CD4-positive, alpha-beta T cell treated with Interleukin-6 at 100 ng/mL for 8 hours (primary cell): Measurements from ENCODE around the gene MYO5B.
"Not testable (repeated sequence)": the region's sequence is repeated elsewhere in the genome, so short reads cannot be mapped to it uniquely, and the experiment has no call there.

Experiments
- DNase-seq: peaks from one replicate; pipeline ENCODE4 v3.0.0-alpha.2; 2020; ENCODE audit warnings: mixed read lengths, low spot score

Gene MYO5B

GRCh38 chr18:49833814-49834213 lies 361.1 kb downstream of the MYO5B start:
- no peak for DNase-seq

DNA sequence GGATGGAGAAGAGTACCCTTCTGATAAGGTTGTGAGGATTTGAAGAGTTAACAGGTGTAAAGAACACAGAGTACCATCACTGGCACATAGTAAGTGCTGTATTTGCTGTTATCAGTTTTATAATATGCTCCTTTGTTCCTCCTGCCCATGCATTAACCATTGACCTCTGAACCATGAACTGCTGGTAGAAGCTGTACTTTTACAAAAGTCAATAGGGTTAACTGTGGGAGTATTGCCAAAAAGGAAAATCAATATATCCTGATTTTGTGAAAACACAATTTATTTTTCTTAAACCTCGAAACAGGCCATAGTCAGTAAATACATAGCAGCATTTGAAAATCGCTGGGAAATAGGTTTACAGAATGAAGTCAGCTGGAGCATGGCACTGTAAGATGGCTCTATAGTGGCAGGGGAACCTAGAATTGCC lies 362.7 kb downstream of the MYO5B start:
- DNase-seq = no peak

DNA sequence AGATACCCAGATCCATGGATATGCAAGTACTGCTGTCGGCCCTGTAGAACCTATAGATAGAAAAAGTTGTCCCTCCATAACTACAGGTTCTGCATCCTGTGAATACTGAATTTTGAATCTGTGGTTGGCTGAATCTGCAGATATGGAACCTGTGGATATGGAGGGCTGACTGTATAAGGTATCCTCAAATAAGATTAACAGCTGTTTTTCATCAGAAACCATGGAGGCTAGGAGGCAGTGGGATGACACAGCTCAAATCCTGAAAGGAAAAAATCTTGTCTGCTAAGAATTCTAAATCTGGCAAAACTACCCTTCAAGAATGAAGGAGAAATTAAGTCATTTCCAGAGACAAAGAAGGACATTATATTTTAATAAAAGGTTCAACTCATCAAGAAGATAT lies 367.0 kb downstream of the MYO5B start:
- DNase-seq = no peak

GRCh38 chr18:49819823-49820671 lies 374.9 kb downstream of the MYO5B start:
- DNase-seq = peak; percentile 72

GRCh38 chr18:49819071-49819662 lies 375.8 kb downstream of the MYO5B start:
- no peak for DNase-seq

DNA sequence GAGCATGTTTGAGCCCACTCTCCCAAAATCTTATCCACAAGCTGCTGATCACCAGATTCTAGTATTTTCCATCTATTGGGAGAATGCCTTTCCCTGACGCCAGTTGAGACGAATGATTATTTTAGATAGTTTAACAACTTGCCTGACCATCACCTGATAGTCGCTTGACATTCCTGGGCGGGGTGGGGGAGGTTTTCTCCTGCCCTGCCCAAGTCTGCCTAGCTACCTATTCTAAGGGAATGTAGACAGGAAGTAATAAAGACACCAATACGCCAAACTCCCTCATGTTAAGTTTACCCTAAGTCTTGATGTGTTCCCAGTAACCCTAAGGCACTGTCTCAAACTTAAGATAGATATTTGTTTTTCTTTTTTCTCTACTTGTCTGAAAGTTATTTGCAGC lies 377.0 kb downstream of the MYO5B start:
- no peak for DNase-seq

- no peak for DNase-seq
Observed at GRCh38 chr18:49815927-49816326, 379.0 kb downstream of the MYO5B start.

- DNase-seq = peak; percentile 27
Observed at GRCh38 chr18:49814147-49814499, 380.8 kb downstream of the MYO5B start.

DNA sequence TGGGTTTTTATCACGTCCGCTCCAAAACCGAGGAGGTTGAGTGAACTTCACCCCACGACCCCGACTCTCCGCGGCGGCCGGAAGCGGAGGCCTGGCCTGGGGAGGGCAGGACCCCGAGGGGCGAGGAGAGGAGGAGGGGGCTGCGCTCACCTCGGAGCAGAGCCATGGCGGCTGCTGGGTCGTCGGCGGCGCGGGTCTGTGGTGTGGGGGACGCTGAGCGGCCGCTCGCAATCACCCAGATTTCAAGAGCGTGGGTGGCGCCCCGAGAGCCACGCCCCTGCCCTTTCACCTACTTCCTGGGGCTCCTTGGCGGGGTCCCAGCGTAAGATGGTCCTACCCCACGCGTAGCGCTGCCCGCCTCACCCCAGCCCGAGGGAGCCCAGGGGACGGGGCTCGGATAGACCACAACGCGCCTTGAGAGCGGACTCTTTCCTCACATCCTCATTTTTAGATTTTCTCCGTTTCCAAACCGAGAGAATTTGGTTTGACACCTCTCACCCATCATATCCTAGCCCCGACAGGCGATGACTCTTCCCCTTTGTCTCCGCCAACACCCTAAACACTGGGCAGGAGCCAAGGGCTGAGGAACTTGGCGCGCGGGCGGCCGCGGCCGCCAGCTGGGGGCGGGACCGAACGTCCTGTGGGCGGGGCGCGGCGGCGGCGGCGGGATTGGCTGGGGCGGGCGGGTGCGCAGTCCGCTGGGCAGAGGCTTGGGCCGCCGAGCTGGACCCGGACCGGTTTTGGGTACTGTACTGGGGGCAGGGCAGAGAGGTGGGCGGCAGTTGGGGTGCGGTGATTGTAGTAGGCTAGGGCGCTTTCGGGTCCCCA lies 381.4 kb downstream of the MYO5B start, which contains the start of gene ACAA2:
ACAA2 (minus strand) TSS at position 215 of the 828 bp plus-strand sequence; CDS start at position 166, 49 bp downstream.
- DNase-seq = peak; percentile 73

GRCh38 chr18:49813069-49813318 lies 382.0 kb downstream of the MYO5B start:
- no peak for DNase-seq

DNA sequence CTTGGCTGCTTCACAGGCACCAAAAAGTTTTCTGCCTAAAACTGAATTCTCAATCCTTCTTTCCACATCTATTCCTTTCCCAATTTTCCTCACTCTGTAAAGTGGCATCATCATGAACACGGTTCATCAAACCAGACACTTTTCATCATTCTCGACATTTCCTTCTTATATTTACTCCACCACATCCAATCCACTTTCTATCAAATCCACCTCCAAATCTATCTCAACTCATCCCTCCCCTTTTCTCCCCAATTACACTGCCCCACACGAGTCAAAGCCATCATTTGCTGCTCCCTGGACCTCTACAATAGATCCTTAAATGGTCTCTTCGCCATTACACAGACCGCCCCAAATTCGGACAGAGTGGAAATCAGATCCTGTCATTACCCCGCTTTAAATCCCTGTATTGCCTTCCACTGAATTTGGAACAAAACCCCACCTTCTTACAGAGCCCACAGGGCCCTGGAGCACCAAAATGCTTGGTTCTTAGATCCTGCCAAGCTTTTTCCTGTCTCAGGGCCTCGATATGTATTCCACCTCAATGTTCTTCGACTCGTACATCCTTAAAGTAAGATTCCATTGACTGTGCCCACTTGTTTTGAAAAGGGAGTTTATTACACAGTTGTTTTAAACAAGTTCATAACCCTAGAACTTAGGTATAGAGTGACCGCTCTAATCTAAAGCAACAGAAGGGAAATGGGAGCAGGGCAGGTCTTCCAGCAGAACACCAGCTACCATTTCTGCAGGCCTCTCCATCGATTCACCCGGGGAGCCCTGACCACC lies 382.5 kb downstream of the MYO5B start:
- no peak for DNase-seq

DNA sequence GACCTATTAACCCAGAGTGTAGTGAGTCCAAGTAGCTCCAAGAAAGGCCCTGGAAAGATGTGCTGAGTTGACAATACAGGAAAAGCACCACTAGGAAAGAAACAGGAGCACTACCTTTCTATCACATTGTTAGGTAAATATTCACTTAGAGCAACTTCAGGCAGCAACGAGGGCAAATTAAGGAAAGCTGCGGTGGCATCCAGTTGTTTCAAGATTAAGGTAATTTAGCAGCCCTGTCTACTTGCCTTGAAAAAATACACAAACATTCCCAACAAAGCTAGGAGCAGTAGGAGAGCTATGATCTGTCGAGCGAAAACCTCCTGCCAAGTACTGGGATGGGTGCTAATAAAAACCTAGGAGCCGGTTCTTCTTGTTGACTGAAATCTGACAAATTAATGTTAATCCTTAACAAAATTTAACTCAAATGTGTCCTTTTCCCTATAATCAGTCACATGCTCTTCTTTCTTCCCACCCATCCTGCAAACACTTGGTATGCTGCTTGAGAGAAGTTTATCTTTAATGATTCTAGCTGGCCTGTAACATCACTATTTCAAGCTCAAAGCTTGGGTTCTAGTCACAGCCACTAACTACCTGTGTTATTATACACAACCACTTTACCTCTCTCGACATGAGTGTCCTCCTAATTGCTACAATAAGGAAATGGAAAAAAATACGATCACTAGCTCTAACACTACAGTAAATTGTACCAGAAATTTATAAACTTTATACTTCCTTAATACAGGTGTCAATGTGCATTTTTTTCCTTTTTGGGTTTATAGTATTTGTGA lies 383.6 kb downstream of the MYO5B start:
- DNase-seq = no peak

- DNase-seq = not testable (repeated sequence)
Observed at GRCh38 chr18:49808553-49809191, 386.3 kb downstream of the MYO5B start.

DNA sequence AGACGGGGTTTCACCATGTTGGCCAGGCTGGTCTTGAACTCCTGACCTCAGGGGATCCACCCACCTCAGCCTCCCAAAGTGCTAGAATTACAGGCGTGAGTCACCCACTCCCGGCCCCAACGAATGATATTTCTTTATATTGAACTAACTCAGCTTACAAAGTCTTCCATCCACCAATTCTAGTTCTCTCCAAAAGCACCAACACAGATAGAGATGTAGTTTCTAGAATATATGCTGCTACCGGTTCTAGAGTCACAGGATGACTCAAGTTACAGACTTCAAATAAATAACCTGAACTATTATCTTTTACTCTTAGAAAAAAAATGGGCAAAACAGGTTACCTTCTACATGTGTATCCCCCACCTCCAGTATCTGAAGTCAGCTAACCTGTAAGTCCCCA lies 390.9 kb downstream of the MYO5B start:
- DNase-seq = no peak

DNA sequence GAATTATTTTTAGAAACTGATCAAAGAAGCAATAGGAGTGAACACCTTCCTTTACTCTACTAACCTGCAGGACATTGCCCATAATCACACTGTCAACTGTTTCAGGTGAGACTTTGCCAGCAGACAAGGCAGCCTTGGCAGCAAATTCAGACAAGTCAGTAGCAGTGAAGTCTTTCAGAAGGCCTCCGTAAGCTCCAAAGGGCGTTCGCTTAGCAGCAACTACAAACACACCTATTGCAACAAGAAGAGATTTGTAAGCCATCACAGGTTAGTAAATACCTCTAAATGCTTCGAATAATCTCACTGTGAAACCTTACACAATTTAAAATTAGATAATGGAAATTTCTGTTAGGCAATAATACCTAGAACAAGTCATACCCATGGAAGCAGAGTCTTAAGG lies 392.3 kb downstream of the MYO5B start:
- DNase-seq = no peak

DNA sequence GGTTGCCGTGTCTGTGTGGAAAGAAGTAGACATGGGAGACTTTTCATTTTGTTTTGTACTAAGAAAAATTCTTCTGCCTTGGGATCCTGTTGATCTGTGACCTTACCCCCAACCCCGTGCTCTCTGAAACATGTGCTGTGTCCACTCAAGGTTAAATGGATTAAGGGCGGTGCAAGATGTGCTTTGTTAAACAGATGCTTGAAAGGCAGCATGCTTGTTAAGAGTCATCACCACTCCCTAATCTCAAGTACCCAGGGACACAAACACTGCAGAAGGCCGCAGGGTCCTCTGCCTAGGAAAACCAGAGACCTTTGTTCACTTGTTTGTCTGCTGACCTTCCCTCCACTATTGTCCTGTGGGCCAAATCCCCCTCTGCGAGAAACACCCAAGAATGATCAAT lies 394.5 kb downstream of the MYO5B start:
- not testable (repeated sequence) for DNase-seq

- DNase-seq = not testable (repeated sequence)
Observed at GRCh38 chr18:49799806-49800205, 395.1 kb downstream of the MYO5B start.

- no peak for DNase-seq
Observed at GRCh38 chr18:49798001-49798400, 396.9 kb downstream of the MYO5B start.

- DNase-seq = no peak
Observed at GRCh38 chr18:49795612-49796552, 399.1 kb downstream of the MYO5B start.

- DNase-seq = no peak
Observed at GRCh38 chr18:49794743-49795142, 400.2 kb downstream of the MYO5B start.
